SU-DHL-6 (cell line): Measurements from ENCODE around the gene TBX5.

Source experiments
- H2AFZ ChIP-seq: fragments of 200-600 bp; sonication (generic); 2 replicates; pipeline ENCODE4 v1.6.1; 2014; ENCODE audit warnings: low read depth, mild to moderate bottlenecking, moderate library complexity, mixed read lengths, antibody characterized with exemption, low read length; ENCODE audit not compliant: severe bottlenecking
- H3F3A ChIP-seq: fragments of 200-600 bp; shearing (Covaris generic); 2 replicates; pipeline ENCODE4 v1.6.0; 2016; ENCODE audit warnings: antibody characterized with exemption, mild to moderate bottlenecking; ENCODE audit not compliant: insufficient read depth
- H3K27ac ChIP-seq: fragments of 200-600 bp; sonication (generic); 2 replicates; pipeline ENCODE4 v1.5.1; 2016; ENCODE audit warnings: low read depth, mild to moderate bottlenecking, low read length, moderate library complexity, mixed read lengths
- H3K27me3 ChIP-seq: fragments of 200-600 bp; sonication (generic), shearing (Covaris generic); 2 replicates; pipeline ENCODE4 v1.6.0; 2014; ENCODE audit warnings: mild to moderate bottlenecking, low read length
- H3K36me3 ChIP-seq: fragments of 200-600 bp; sonication (generic); 2 replicates; pipeline ENCODE4 v1.6.1; 2014; ENCODE audit warnings: mild to moderate bottlenecking, low read length, mixed read lengths
- H3K4me2 ChIP-seq: fragments of 300-600, 200-600 bp; shearing (Covaris generic), sonication (generic); 2 replicates; pipeline ENCODE4 v1.6.0; 2014; ENCODE audit warnings: low read length, low read depth, mild to moderate bottlenecking; ENCODE audit not compliant: poor library complexity, severe bottlenecking
- H3K4me3 ChIP-seq: fragments of 200-600 bp; sonication (generic); 2 replicates; pipeline ENCODE4 v1.5.1; 2014; ENCODE audit warnings: antibody characterized with exemption, low read length, mild to moderate bottlenecking, mixed read lengths; ENCODE audit not compliant: insufficient read depth, poor library complexity, severe bottlenecking
- H3K79me2 ChIP-seq: fragments of 200-600 bp; sonication (generic); 2 replicates; pipeline ENCODE4 v1.6.1; 2014; ENCODE audit warnings: mild to moderate bottlenecking, low read length, moderate library complexity; ENCODE audit not compliant: insufficient read depth
- H3K9ac ChIP-seq: fragments of 200-600 bp; sonication (generic); 2 replicates; pipeline ENCODE4 v1.7.0; 2014; ENCODE audit warnings: mild to moderate bottlenecking, low read length
- H3K9me2 ChIP-seq: fragments of 200-600 bp; sonication (generic); replicated peaks from 2 replicates; pipeline ENCODE4 v1.6.1; 2014; ENCODE audit warnings: low read length; ENCODE audit not compliant: insufficient read depth
- H3K9me3 ChIP-seq: fragments of 200-600 bp; sonication (generic); 2 replicates; pipeline ENCODE4 v1.6.1; 2014; ENCODE audit warnings: low read length, mixed read lengths; ENCODE audit not compliant: insufficient read depth
- H4K20me1 ChIP-seq: fragments of 200-600 bp; sonication (generic); 2 replicates; pipeline ENCODE4 v1.6.1; 2014; ENCODE audit warnings: low read depth, mild to moderate bottlenecking, antibody characterized with exemption, low read length, moderate library complexity, mixed read lengths
- EZH2phosphoT487 ChIP-seq: fragments of 200-600 bp; sonication (generic), shearing (Covaris generic); conservative IDR thresholded peaks from 2 replicates; pipeline ENCODE4 v1.6.1; 2018; ENCODE audit warnings: mild to moderate bottlenecking, antibody characterized with exemption, low read length, moderate library complexity, mixed read lengths
- TF ChIP-seq, protein P1 (sequence below): fragments of 200-600 bp; sonication (generic); IDR thresholded peaks from one replicate; pipeline ENCODE4 v1.5.1; 2017; ENCODE audit warnings: antibody characterized with exemption, mild to moderate bottlenecking, low read length, moderate library complexity; ENCODE audit not compliant: insufficient read depth, poor library complexity, severe bottlenecking

The TBX5 gene

DNA sequence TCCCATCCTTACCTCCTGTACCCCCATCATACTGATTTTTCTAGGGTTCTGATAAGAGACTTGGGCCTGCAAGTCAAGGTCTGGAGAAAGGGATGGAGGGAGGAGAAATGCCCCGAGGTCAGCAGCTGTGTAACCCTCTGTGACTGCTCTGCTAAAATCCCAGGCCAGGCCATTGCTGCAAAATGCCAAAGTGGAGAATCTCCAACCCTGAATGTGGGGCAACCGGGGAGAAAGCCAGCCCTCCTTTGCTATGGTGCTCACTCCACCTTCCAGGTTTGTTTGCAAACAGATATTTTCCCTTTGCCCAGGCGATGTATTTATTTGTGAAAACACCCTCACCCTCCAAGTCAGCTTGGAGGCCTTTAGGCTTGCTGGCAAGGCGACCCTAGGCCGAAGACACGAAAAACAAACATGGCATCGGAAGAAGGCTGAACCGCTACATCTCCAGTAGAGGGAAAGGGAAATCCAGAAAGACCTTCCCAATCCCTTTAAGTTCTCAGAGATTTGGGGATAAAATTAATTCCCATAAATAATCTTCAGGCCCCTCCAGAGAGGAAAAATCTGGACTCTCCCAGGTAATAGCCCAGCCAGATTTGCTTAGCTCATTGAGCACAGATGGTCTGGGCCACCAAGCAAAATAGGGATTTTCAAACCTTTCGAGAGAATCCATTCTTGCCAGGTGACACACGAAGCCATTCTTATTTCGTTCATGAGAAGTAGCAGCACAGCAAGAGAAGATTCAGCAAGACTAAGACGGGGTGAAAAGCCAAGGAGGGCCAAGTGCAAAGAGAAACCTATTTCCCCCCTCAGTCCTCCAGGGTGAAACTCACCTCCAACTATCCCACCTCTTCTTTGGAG lies 1.3 kb upstream of the TBX5 start:
- no peak overlapping the region for H2AFZ ChIP-seq
- H3K4me3 ChIP-seq: no peak overlapping the region
- no peak overlapping the region for H3K4me2 ChIP-seq
- H3K9ac ChIP-seq: no peak overlapping the region
- TF ChIP-seq EZH2phosphoT487: no peak
- TF ChIP-seq, protein P1, sequence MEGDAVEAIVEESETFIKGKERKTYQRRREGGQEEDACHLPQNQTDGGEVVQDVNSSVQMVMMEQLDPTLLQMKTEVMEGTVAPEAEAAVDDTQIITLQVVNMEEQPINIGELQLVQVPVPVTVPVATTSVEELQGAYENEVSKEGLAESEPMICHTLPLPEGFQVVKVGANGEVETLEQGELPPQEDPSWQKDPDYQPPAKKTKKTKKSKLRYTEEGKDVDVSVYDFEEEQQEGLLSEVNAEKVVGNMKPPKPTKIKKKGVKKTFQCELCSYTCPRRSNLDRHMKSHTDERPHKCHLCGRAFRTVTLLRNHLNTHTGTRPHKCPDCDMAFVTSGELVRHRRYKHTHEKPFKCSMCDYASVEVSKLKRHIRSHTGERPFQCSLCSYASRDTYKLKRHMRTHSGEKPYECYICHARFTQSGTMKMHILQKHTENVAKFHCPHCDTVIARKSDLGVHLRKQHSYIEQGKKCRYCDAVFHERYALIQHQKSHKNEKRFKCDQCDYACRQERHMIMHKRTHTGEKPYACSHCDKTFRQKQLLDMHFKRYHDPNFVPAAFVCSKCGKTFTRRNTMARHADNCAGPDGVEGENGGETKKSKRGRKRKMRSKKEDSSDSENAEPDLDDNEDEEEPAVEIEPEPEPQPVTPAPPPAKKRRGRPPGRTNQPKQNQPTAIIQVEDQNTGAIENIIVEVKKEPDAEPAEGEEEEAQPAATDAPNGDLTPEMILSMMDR: no peak
- H3K79me2 ChIP-seq: no peaks in the 10 kb centered on the region
- no peaks in the 10 kb centered on the region for H3F3A ChIP-seq
- H3K27ac ChIP-seq: no peak overlapping the region
- no peaks in the 10 kb centered on the region for H3K9me2 ChIP-seq
- H3K36me3 ChIP-seq: no peaks in the 10 kb centered on the region
- no peaks in the 10 kb centered on the region for H4K20me1 ChIP-seq
- no peaks in the 10 kb centered on the region for H3K9me3 ChIP-seq
- no peaks in the 10 kb centered on the region for H3K27me3 ChIP-seq

DNA sequence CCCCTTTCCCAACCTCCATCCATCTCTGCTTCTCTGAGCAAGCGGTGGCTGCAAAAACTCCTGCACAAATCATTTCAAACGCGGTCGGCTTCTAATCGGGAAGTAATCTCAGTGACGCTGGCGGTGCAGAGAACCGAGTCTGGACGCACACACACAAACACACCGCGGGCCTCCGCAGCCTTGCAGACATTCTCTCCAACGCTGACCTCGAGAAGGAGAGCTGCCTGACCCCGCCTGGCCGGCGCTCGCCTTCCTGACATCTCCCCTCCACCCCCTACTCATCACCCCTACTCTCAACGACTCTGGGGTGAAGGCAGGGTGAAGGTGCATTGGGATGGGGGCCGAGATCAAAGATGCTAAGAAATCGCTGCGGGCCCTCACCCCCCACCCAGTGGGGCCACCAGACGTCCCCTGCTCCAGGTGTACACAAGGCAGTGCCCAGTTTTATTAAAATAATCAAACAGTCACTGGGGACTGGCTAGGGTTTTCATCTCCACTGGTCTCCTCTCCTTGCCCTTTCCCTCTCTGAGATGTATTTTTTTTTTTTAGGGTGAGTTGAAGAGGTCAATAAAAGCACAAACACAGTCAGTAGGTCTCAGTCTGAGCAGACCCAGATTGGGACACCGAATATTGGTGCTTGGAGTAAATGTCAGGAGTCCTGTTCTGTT lies 506 bp upstream of the TBX5 start:
- no peaks in the 10 kb centered on the region for H3K27me3 ChIP-seq
- TF ChIP-seq, protein P1: no peak
- TF ChIP-seq EZH2phosphoT487: no peak
- no peaks in the 10 kb centered on the region for H3K79me2 ChIP-seq
- no peak overlapping the region for H3K4me2 ChIP-seq
- H3K9me2 ChIP-seq: no peaks in the 10 kb centered on the region
- H3K4me3 ChIP-seq: no peak overlapping the region
- H4K20me1 ChIP-seq: no peaks in the 10 kb centered on the region
- H3K36me3 ChIP-seq: no peaks in the 10 kb centered on the region
- H3K9me3 ChIP-seq: no peaks in the 10 kb centered on the region
- no peaks in the 10 kb centered on the region for H3F3A ChIP-seq
- H3K9ac ChIP-seq: no peak overlapping the region
- no peak overlapping the region for H2AFZ ChIP-seq
- no peak overlapping the region for H3K27ac ChIP-seq

DNA sequence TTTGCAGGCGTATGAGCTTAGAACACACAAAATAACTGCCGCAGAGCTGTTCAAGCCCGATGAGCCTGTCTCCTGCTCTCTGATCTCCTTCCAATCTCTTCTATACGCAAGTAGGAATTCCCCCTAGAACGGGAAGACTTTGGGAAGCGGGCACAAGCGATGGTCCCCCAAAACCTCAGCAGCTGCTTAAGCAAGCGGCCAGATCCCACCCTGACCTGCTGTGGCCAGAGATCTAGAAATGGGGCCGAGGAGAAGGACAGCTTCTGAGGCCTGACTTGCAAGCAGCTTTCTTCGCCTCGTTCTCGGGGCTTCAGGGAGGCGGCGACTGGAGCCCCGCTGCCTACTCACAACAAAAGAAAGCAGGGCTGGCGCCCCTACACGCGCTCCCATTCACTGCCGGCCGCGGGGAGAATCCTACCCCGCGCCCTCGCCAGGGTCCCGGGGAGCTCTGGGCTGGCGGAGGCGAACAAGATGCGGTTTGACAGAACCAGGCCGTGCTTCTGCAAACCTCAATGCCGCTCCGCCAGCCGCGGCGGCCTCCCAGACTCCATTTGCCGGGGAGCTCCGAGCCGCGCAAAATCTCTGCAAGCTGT lies 922 bp downstream of the TBX5 start:
- Histone ChIP-seq H3K27ac (no peak overlapping the region), H3K9me2 (no peaks in the 10 kb centered on the region), H3K4me2 (no peak overlapping the region)

More for the DNA sequence above, 922 bp downstream of the TBX5 start:
- Histone ChIP-seq H3K79me2 (no peaks in the 10 kb centered on the region), H2AFZ (no peak overlapping the region), H3K9ac (no peak overlapping the region), H3K9me3 (no peaks in the 10 kb centered on the region), H4K20me1 (no peaks in the 10 kb centered on the region), H3K27me3 (no peaks in the 10 kb centered on the region), H3K36me3 (no peaks in the 10 kb centered on the region), H3F3A (no peaks in the 10 kb centered on the region), H3K4me3 (no peak overlapping the region)
- TF ChIP-seq, protein P1: no peak
- TF ChIP-seq EZH2phosphoT487: no peak
